ENCODE data around the gene SLC66A1. TPM values are rescaled to one million over a fixed set of nuclear protein-coding genes. Genes with fewer than 3 reads are reported as not detected.

Gene SLC66A1
- total and polyA plus RNA-seq, 9 of the 15 experiments (the other 6 are each of a cell fraction or from before 2014, with no cell fraction given) = 1.2 to 40.8 (median 18.6) TPM

DNA sequence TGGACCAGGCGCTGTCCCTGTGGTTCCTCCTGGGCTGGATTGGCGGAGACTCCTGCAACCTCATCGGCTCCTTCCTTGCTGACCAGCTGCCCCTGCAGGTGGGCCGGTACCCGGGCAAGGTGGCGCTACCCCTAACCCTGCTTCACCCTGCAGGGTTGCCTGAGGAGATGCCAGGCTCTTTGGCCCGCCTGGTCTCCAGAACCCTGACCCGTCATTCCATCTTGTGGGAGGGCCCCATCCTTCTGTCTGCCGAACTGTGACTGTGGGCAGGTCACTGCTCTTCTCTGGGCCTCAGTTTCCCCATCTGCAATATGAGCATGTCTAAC is 12.5 kb downstream of the SLC66A1 start:
- no peak for FAIRE-seq
- CTCF ChIA-PET (ENCODE audit: low intra/inter-chr PET ratio) = no interaction called here

GRCh38 chr1:19325368-19325957 is 13.3 kb downstream of the SLC66A1 start:
- H3K4me3 ChIP-seq = no peak overlapping the region
- peak; percentile 86 for ATAC-seq
- FAIRE-seq = peak; percentile 89
- 4% methylated on average over 18 of the region's 19 CpGs for WGBS (ENCODE audit: insufficient coverage, low coverage, missing lambda C conversion rate)
- H3K9me1 ChIP-seq (ENCODE audit: control insufficient read depth, insufficient read depth, low read length) = peaks cover 20% of the 10 kb centered on the region
- peaks cover 16 to 41% of the 10 kb centered on the region in 2 experiments for H3K4me1 ChIP-seq (replicated peaks in 1 of 2; ENCODE audit: control insufficient read depth in 2 of 2, insufficient read depth in 2 of 2, low read length in 2 of 2)
- H3K79me2 ChIP-seq (ENCODE audit: control insufficient read depth, insufficient read depth, low read length) = no peaks in the 10 kb centered on the region
- ChIA-PET POLR2A (interaction anchor here (0.5 to 1.8 kb wide), 5 partner anchors 9 to 1228 kb away, joined by 3 to 10 read pairs (median 5); no protein-coding TSS in a partner anchor), CTCF (ENCODE audit: low intra/inter-chr PET ratio) (no interaction called here)
- H3K36me3 ChIP-seq (ENCODE audit: control insufficient read depth, insufficient read depth, low read length) = peaks cover 62% of the 10 kb centered on the region; the same call in 2 of the 3 replicates
- no peak overlapping the region for H2AFZ ChIP-seq (ENCODE audit: low read depth, low read length)
- H3K4me2 ChIP-seq (ENCODE audit: insufficient read depth, low read length) = peak overlapping the region; percentile 58
- peaks cover 30% of the 10 kb centered on the region for H4K20me1 ChIP-seq (replicated peaks; ENCODE audit: control insufficient read depth, insufficient read depth, low read length)
- DNase-seq (ENCODE audit: extremely low read depth in 1 of 4, low spot score in 3 of 4) = peak; percentile 78 to 91 (median 84)
- no peaks in the 10 kb centered on the region for H3K27me3 ChIP-seq (ENCODE audit: control insufficient read depth in 2 of 2, insufficient read depth in 2 of 2, low read length in 2 of 2)
- H3K27ac ChIP-seq (ENCODE audit: extremely low read depth, low read depth, low read length) = peak overlapping the region; percentile 82
- intact Hi-C loops (cut with micrococcal nuclease) (no loop called here), in situ Hi-C loops (cut with MboI) (no loop called here)
- no peaks in the 10 kb centered on the region for H3K9me3 ChIP-seq (replicated peaks; ENCODE audit: control insufficient read depth, insufficient read depth, low read depth, low read length)
- peak overlapping the region; percentile 46 to 88 for H3K9ac ChIP-seq (ENCODE audit: insufficient read depth in 1 of 2, low read depth in 2 of 2, low read length in 2 of 2)
- no TSS peak for BruUV-seq (replicated peaks)
- TF ChIP-seq PHF21A (IDR thresholded peaks at IDR 0.05; ENCODE audit: borderline replicate concordance, low read depth) (peak; percentile 47; the same call in 1 of the 2 replicates), ZNF316 (IDR thresholded peaks at IDR 0.05) (peak; percentile 56), ZNF217 (CRISPR knock-in tag; IDR thresholded peaks at IDR 0.05) (no peak), TEAD4 (IDR thresholded peaks at IDR 0.05; ENCODE audit: low read length) (peak; percentile 67), TEAD4 (CRISPR knock-in tag; IDR thresholded peaks at IDR 0.05; ENCODE audit: borderline replicate concordance) (no peak)
- TF ChIP-seq, protein P1, sequence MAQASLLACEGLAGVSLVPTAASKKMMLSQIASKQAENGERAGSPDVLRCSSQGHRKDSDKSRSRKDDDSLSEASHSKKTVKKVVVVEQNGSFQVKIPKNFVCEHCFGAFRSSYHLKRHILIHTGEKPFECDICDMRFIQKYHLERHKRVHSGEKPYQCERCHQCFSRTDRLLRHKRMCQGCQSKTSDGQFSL (CRISPR knock-in tag; IDR thresholded peaks at IDR 0.05) = peak; percentile 97
- TF ChIP-seq, protein P1 (tag; IDR thresholded peaks at IDR 0.05) = peak in 1 of 2 experiments; percentile 77; a peak in 2 of 4 replicates

More for the DNA sequence above, 12.5 kb downstream of the SLC66A1 start:
- Histone ChIP-seq H3K79me2 (ENCODE audit: control insufficient read depth, insufficient read depth, low read length) (no peaks in the 10 kb centered on the region), H3K27me3 (ENCODE audit: control insufficient read depth in 2 of 2, insufficient read depth in 2 of 2, low read length in 2 of 2) (no peaks in the 10 kb centered on the region), H3K36me3 (ENCODE audit: control insufficient read depth, insufficient read depth, low read length) (peaks cover 62% of the 10 kb centered on the region; the same call in 2 of the 3 replicates), H3K4me2 (ENCODE audit: insufficient read depth, low read length) (no peak overlapping the region), H3K4me3 (no peak overlapping the region), H3K9ac (ENCODE audit: insufficient read depth in 1 of 2, low read depth in 2 of 2, low read length in 2 of 2) (no peak overlapping the region; a peak in 1 of 4 replicates), H4K20me1 (replicated peaks; ENCODE audit: control insufficient read depth, insufficient read depth, low read length) (peaks cover 30% of the 10 kb centered on the region), H3K4me1 (replicated peaks in 1 of 2; ENCODE audit: control insufficient read depth in 2 of 2, insufficient read depth in 2 of 2, low read length in 2 of 2) (peaks cover 16 to 41% of the 10 kb centered on the region in 2 experiments), H2AFZ (ENCODE audit: low read depth, low read length) (no peak overlapping the region), H3K27ac (ENCODE audit: extremely low read depth, low read depth, low read length) (no peak overlapping the region), H3K9me1 (ENCODE audit: control insufficient read depth, insufficient read depth, low read length) (peaks cover 20% of the 10 kb centered on the region), H3K9me3 (replicated peaks; ENCODE audit: control insufficient read depth, insufficient read depth, low read depth, low read length) (no peaks in the 10 kb centered on the region)
- TF ChIP-seq STAT5A (IDR thresholded peaks at IDR 0.05; ENCODE audit: borderline replicate concordance, low read length) (no peak), ZNF561 (CRISPR knock-in tag; conservative IDR thresholded peaks at IDR 0.05) (no peak), RBFOX2 (IDR thresholded peaks at IDR 0.05; ENCODE audit: low read depth, low read length) (0 out of 2 replicates have a peak, but pooled peaks have one; percentile 16), DACH1 (IDR thresholded peaks at IDR 0.05; ENCODE audit: partially characterized antibody) (no peak), FOSL1 (tag; conservative IDR thresholded peaks at IDR 0.05) (no peak), CSDE1 (IDR thresholded peaks at IDR 0.05) (no peak)
- POLR2A ChIA-PET = interaction anchor here (0.6 to 1.8 kb wide), 2 partner anchors 11 to 119 kb away, joined by 3 to 10 read pairs; no protein-coding TSS in a partner anchor
- intact Hi-C loops (cut with micrococcal nuclease) = no loop called here
- DNase-seq (ENCODE audit: extremely low read depth in 1 of 4, low spot score in 3 of 4) (no peak), ATAC-seq (no peak)
- BruUV-seq (replicated peaks) = no TSS peak
- in situ Hi-C loops (cut with MboI) = no loop called here
- 88% methylated on average over 9 of the region's 9 CpGs for WGBS (ENCODE audit: insufficient coverage, low coverage, missing lambda C conversion rate)

Measured in K562 (cell line).